Cardiac atrium fibroblast (primary cell): ENCODE data around the gene IL4R. TPM values are rescaled to one million over a fixed set of nuclear protein-coding genes. Genes with fewer than 3 reads are reported as not detected.

Experiments used
- total RNA-seq: library from RNA; depleted of rRNA; stranded (reverse); fragments of >200 nt; gene quantifications from 2 replicates; pipeline ENCODE4 v1.2.3, GENCODE V29; 2015

IL4R gene
- 90.4 and 103 TPM in 2 replicates for total RNA-seq

DNA sequence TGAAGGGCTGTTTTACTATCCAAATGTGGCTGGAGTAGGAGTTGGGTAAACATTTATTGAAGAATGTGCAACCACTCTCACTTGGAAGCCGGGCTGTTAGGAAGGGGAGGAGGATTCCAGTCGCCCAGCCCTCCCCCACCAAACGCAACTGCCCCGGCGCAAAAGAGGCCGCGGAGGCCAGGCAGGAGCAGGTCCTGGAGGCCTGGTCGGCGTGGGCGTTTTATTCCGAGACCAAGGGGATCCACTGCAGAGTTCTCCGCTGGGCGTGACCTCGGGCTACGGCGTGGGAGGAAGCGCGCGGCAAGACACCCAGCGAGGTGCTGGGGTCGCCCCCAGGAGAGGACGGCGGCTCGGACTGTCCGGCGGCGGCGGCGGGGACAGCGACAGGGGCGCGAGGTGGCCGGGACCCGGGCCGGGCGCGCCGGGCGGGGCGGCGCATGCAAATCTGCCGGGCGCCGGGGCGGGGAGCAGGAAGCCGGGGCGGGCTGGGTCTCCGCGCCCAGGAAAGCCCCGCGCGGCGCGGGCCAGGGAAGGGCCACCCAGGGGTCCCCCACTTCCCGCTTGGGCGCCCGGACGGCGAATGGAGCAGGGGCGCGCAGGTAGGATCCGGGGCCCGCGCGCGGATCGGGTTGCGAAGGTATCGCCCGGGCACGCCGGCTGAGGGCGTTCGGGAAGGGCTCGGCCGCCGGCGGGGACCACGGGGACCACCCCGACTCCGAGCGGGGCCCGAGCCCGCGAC lies at the start of gene IL4R:
Gene IL4R (plus strand): TSS at position 553 of the 739 bp plus-strand sequence. CDS start 26,230 bp downstream, outside the sequence.

DNA sequence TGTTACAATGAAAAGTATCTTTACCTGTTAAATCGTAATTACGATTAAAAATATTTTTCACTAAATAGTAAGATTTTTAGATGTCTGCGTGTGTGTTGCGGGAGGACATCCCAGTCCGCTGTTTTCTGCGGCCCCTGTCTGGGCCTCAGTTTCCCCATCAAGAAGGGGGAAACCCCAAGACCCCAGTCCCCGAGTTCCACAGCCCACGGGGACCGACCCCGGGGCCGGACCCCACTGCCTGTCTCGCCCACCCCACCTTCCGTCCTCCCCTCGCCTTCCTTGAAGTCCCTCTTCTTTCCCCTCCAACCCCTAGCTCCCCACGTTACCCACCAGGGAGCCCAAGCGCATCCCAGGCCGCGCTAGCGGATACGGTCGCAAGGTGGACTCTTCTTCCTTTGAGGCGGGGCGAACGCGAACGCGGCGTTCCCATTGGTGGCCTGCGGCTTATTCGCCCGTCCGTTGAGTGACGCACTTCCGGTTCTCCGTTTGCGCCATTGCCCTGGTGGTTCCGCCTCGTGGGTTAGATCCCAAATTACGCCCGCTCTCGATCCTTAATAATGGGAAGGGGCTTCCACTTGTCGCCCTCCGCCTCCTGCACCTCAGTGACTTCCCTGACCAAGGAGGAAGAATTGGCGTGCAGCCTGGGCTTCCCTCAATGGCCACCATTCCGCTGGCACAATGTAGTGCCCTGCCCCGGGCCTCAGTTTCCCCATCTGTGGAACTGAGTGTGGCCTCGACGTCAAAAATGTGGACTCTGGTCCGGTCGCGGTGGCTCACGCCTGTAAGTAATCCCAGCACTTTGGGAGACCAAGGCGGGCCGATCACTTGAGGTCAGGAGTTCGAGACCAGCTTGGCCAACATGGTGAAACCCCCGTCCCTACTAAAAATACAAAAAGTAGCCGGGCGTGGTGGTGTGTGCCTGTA lies 45.1 kb upstream of the IL4R start, which contains the start of gene NSMCE1:
Gene NSMCE1 (minus strand): TSS at position 397 of the 924 bp plus-strand sequence. CDS start 11,202 bp downstream, outside the sequence.

DNA sequence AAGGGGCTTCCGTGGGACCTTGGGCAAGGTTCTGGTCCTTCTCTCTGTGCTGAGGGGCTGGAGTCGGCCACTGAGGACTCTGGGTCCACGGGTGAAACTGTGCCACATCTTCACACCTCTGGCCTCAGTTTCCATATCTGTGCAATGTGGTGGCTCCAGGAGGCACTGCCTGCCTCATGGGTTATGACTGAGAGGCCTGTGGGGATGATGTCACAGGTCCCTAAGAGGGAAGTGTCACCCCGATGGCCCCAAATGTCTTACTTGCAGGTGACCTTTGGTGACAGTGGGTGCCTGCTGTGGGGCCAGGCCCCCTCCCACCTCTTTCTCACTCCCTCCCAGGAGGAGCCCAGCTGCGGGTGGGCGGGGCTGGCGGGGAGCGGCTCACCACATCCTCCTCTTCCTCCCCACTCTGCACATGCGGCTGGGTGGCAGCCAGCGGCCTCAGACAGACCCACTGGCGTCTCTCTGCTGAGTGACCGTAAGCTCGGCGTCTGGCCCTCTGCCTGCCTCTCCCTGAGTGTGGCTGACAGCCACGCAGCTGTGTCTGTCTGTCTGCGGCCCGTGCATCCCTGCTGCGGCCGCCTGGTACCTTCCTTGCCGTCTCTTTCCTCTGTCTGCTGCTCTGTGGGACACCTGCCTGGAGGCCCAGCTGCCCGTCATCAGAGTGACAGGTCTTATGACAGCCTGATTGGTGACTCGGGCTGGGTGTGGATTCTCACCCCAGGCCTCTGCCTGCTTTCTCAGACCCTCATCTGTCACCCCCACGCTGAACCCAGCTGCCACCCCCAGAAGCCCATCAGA lies 88.2 kb downstream of the IL4R start, which contains the start of gene IL21R:
Gene IL21R (plus strand): TSS at position 407 of the 801 bp plus-strand sequence. CDS start 27,898 bp downstream, outside the sequence.

Other genes with a start within 250 kb of the IL4R start
- not detected in 2 replicates for gene C16orf82, start 247.0 kb upstream of the IL4R start, total RNA-seq
- gene KDM8, start 110.4 kb upstream of the IL4R start, total RNA-seq: 2.3 and 3.9 TPM in 2 replicates
- 48.0 and 87.2 TPM in 2 replicates for gene NSMCE1, start 45.2 kb upstream of the IL4R start, total RNA-seq
- gene IL21R, start 88.2 kb downstream of the IL4R start, total RNA-seq: 1.6 and 2.9 TPM in 2 replicates
- 45.9 and 68.7 TPM in 2 replicates for gene GTF3C1, start 235.9 kb downstream of the IL4R start, total RNA-seq
- gene KATNIP, start 236.2 kb downstream of the IL4R start, total RNA-seq: 7.0 and 9.6 TPM in 2 replicates